ENCODE data around the gene MYOG.

MYOG gene

GRCh38 chr1:203117611-203118575, 32.1 kb upstream of the MYOG start:
- peak; percentile 31 for DNase-seq

GRCh38 chr1:203116091-203116820, 30.4 kb upstream of the MYOG start:
- no peak for DNase-seq

GRCh38 chr1:203114202-203114601, 28.4 kb upstream of the MYOG start:
- DNase-seq: no peak

GRCh38 chr1:203113308-203113707, 27.5 kb upstream of the MYOG start:
- DNase-seq: no peak

GRCh38 chr1:203112475-203112874, 26.7 kb upstream of the MYOG start:
- DNase-seq: no peak

GRCh38 chr1:203104789-203105390, 19.1 kb upstream of the MYOG start:
- DNase-seq: no peak

- no peak for DNase-seq
These were observed 18.1 kb upstream of the MYOG start for GRCh38 chr1:203103829-203104495.

GRCh38 chr1:203103216-203103615, 17.4 kb upstream of the MYOG start:
- DNase-seq: no peak

- no peak for DNase-seq
These were observed 16.2 kb upstream of the MYOG start for GRCh38 chr1:203101813-203102634.

GRCh38 chr1:203100516-203100869, 14.7 kb upstream of the MYOG start:
- DNase-seq: no peak

- no peak for DNase-seq
These were observed 14.1 kb upstream of the MYOG start for GRCh38 chr1:203099805-203100515.

- no peak for DNase-seq
These were observed 13.2 kb upstream of the MYOG start for GRCh38 chr1:203098914-203099520.

- no peak for DNase-seq
These were observed 12.6 kb upstream of the MYOG start for GRCh38 chr1:203098445-203098844.

- no peak for DNase-seq
These were observed 11.2 kb upstream of the MYOG start for GRCh38 chr1:203097001-203097400.

- DNase-seq: no peak
These were observed 10.8 kb upstream of the MYOG start for GRCh38 chr1:203096566-203096965.

GRCh38 chr1:203095061-203095690, 9.4 kb upstream of the MYOG start:
- DNase-seq: no peak

- no peak for DNase-seq
These were observed 8.1 kb upstream of the MYOG start for GRCh38 chr1:203093754-203094410.

- DNase-seq: no peak
These were observed 6.0 kb upstream of the MYOG start for GRCh38 chr1:203091761-203092330.

- no peak for DNase-seq
These were observed 5.3 kb upstream of the MYOG start for GRCh38 chr1:203091199-203091477.
